Mucosa of descending colon (tissue), 3 donors: ENCODE data around the gene DNM3. TPM values are rescaled to one million over a fixed set of nuclear protein-coding genes. Genes with fewer than 3 reads are reported as not detected.

Source experiments
- ATAC-seq: fragments of 200-7000 bp; cut with Tn5 transposase; one replicate; pipeline ENCODE4 v1.9.1; 2020; ENCODE audit warnings: mild to moderate bottlenecking, moderate library complexity
- DNase-seq, 3 donors: peaks; one replicate each; pipeline ENCODE4 v3.0.0-alpha.2; 2020
- H3K36me3 ChIP-seq: fragments of 200-600 bp; one replicate; pipeline ENCODE4 v1.8.0; 2021; ENCODE audit warnings: low read depth, mild to moderate bottlenecking
- H3K4me1 ChIP-seq: fragments of 200-600 bp; one replicate; pipeline ENCODE4 v1.8.0; 2021; ENCODE audit warnings: low read depth, mild to moderate bottlenecking
- H3K4me3 ChIP-seq: fragments of 200-600 bp; one replicate; pipeline ENCODE4 v1.8.0; 2021; ENCODE audit warnings: mild to moderate bottlenecking
- H3K9me3 ChIP-seq: fragments of 200-600 bp; one replicate; pipeline ENCODE4 v1.8.0; 2021; ENCODE audit warnings: mild to moderate bottlenecking
- CTCF ChIP-seq: fragments of 200-600 bp; IDR thresholded peaks from one replicate; pipeline ENCODE4 v1.8.0; 2022; ENCODE audit warnings: antibody characterized with exemption, mild to moderate bottlenecking
- intact Hi-C, 2 donors: fragments of 100-400 bp; cut with DNase I in 1 of 2; cut with micrococcal nuclease in 1 of 2; formaldehyde crosslinking; loops; one replicate each; pipeline versions ENCODE4 v1.11.0 to v1.11.1; 2022; cut with DNase I, micrococcal nuclease
- total RNA-seq, 3 donors: library from RNA; stranded (reverse); fragmentation: NEBNext Ultra II Directional in 2 of 3; extraction: Animal tissue kit (Norgen Biotek cat#: 25700) in 2 of 3; gene quantifications; one replicate each; pipeline versions ENCODE4 v1.2.1 to v1.2.4, GENCODE V29; 2021 to 2023
- donor health status: DM: no; HTN: no; CAD: no; lungs with moderate emphysema.
- donor health status: DM: no; HTN: no; CAD: no.
- donor health status: DM: no; HTN: yes; CAD: no.

DNM3 gene
- total RNA-seq, 3 donors from 2014 or later, result 1.4 to 6.4 (median 2.1) TPM

- no peak for TF ChIP-seq CTCF
- no peak for DNase-seq
- Histone ChIP-seq H3K36me3 (no peaks in the 10 kb centered on the region), H3K4me1 (no peaks in the 10 kb centered on the region), H3K9me3 (no peaks in the 10 kb centered on the region), H3K4me3 (no peak overlapping the region)
- intact Hi-C loops, result no loop called here
- no peak for ATAC-seq
These were observed 484.8 kb downstream of the DNM3 start for GRCh38 chr1:172326136-172326535.

- Histone ChIP-seq H3K9me3 (no peaks in the 10 kb centered on the region), H3K36me3 (no peaks in the 10 kb centered on the region), H3K4me3 (no peak overlapping the region), H3K4me1 (no peaks in the 10 kb centered on the region)
- no peak for DNase-seq
- ATAC-seq, result no peak
- intact Hi-C loops, result no loop called here
- TF ChIP-seq CTCF, result no peak
These were observed 487.0 kb downstream of the DNM3 start for GRCh38 chr1:172328266-172328665.

- no peak for DNase-seq
- intact Hi-C loops, result no loop called here
- TF ChIP-seq CTCF, result no peak
- no peak for ATAC-seq
- H3K4me3 ChIP-seq, result no peak overlapping the region
- H3K4me1 ChIP-seq, result no peaks in the 10 kb centered on the region
- H3K36me3 ChIP-seq, result no peaks in the 10 kb centered on the region
- no peaks in the 10 kb centered on the region for H3K9me3 ChIP-seq
These were observed 490.9 kb downstream of the DNM3 start for GRCh38 chr1:172332230-172332629.

GRCh38 chr1:172335377-172335776 is 494.1 kb downstream of the DNM3 start:
- intact Hi-C loops, result no loop called here

GRCh38 chr1:172338295-172338735 is 497.0 kb downstream of the DNM3 start:
- DNase-seq, result no peak
- ATAC-seq, result no peak
- no peak for TF ChIP-seq CTCF
- H3K36me3 ChIP-seq, result no peaks in the 10 kb centered on the region
- no peak overlapping the region for H3K4me3 ChIP-seq
- H3K4me1 ChIP-seq, result no peaks in the 10 kb centered on the region
- intact Hi-C loops, result no loop called here
- H3K9me3 ChIP-seq, result no peaks in the 10 kb centered on the region

More at GRCh38 chr1:172335377-172335776, 494.1 kb downstream of the DNM3 start:
- Histone ChIP-seq H3K9me3 (no peaks in the 10 kb centered on the region), H3K4me1 (no peaks in the 10 kb centered on the region), H3K36me3 (no peaks in the 10 kb centered on the region), H3K4me3 (no peak overlapping the region)
- DNase-seq (no peak), ATAC-seq (no peak)
- no peak for TF ChIP-seq CTCF

- DNase-seq, result no peak
- intact Hi-C loops, result no loop called here
- no peaks in the 10 kb centered on the region for H3K9me3 ChIP-seq
- TF ChIP-seq CTCF, result no peak
- no peak overlapping the region for H3K4me3 ChIP-seq
- no peak for ATAC-seq
- no peaks in the 10 kb centered on the region for H3K36me3 ChIP-seq
- H3K4me1 ChIP-seq, result no peaks in the 10 kb centered on the region
These were observed 498.5 kb downstream of the DNM3 start for GRCh38 chr1:172339842-172340241.
